Aorta (tissue), 5 donors: ENCODE measurements around the gene NOL12. TPM values are rescaled to one million over a fixed set of nuclear protein-coding genes. Genes with fewer than 3 reads are reported as not detected.
"Not testable (repeated sequence)": the region's sequence is repeated elsewhere in the genome, so short reads cannot be mapped to it uniquely, and the experiment has no call there.

Source experiments
- ATAC-seq: fragments of 200-7000 bp; cut with Tn5 transposase; one replicate; pipeline ENCODE4 v1.9.1; 2022; ENCODE audit warnings: moderate library complexity; ENCODE audit not compliant: low FRiP score
- DNase-seq, 2 donors: peaks; one replicate each; pipeline ENCODE4 v3.0.0-alpha.2; 2020
- H3K27ac ChIP-seq, 2 donors: one replicate each; pipeline ENCODE4 v1.5.1; 2013; ENCODE audit warnings: low read length in 2 of 2, mild to moderate bottlenecking in 2 of 2, moderate library complexity in 2 of 2, control low read depth in 1 of 2, inconsistent platforms in 1 of 2, low read depth in 1 of 2
- H3K27me3 ChIP-seq, 2 donors: one replicate each; pipeline ENCODE4 v1.6.1; 2013; ENCODE audit warnings: control low read depth in 1 of 2, low read length in 1 of 2, mild to moderate bottlenecking in 1 of 2, moderate library complexity in 1 of 2; ENCODE audit not compliant: insufficient read depth in 2 of 2, control insufficient read depth in 1 of 2
- H3K36me3 ChIP-seq, 2 donors: one replicate each; pipeline ENCODE4 v1.6.1; 2013; ENCODE audit warnings: control low read depth in 1 of 2, low read length in 1 of 2, mild to moderate bottlenecking in 1 of 2; ENCODE audit not compliant: insufficient read depth in 2 of 2, control insufficient read depth in 1 of 2
- H3K4me1 ChIP-seq, 2 donors: one replicate each; pipeline ENCODE4 v1.6.1; 2013; ENCODE audit warnings: low read length in 2 of 2, control low read depth in 1 of 2, mild to moderate bottlenecking in 1 of 2, moderate library complexity in 1 of 2; ENCODE audit not compliant: insufficient read depth in 2 of 2, control insufficient read depth in 1 of 2
- H3K4me3 ChIP-seq, 2 donors: one replicate each; pipeline ENCODE4 v1.5.1; 2013; ENCODE audit warnings: low read length in 2 of 2, control low read depth in 1 of 2, mild to moderate bottlenecking in 1 of 2
- H3K9me3 ChIP-seq: one replicate; pipeline ENCODE4 v1.6.1; 2013; ENCODE audit warnings: mild to moderate bottlenecking, low read length; ENCODE audit not compliant: control insufficient read depth
- WGBS, 2 donors: extraction: QIAGEN DNeasy Blood & Tissue Kit; methylation state at CpG; one replicate each; pipeline ENCODE4 v1.1.7; 2013; 5-methylcytosine and 5-hydroxymethylcytosine counted together
- intact Hi-C, 2 donors: fragments of 100-400 bp; cut with DNase I; formaldehyde crosslinking; loops; one replicate each; pipeline versions ENCODE4 v1.14.2 to v1.15.0; 2022
- polyA plus RNA-seq, 2 donors: library from polyadenylated mRNA; stranded (reverse); fragments of 200-250 nt; gene quantifications; one replicate each; pipeline ENCODE4 v1.2.3, GENCODE V29; 2013
- total RNA-seq, 2 donors: library from RNA; stranded (reverse); fragmentation: NEBNext Ultra II Directional; extraction: Animal tissue kit (Norgen Biotek cat#: 25700); gene quantifications; one replicate each; pipeline ENCODE4 v1.2.1, GENCODE V29; 2021
- donor health status: healthy with polysubstance abuse.
- donor health status: Bipolar disorder and iron deficiency.
- donor health status: DM: no; HTN: no; CAD: no.
- donor health status: DM: no; HTN: no; CAD: no.
- donor health status: DM: yes; HTN: yes; CAD: no.

NOL12 gene
- total and polyA plus RNA-seq, 4 donors = 11.1 to 19.0 (median 14.2) TPM

- ATAC-seq (no peak), DNase-seq (no peak)
- intact Hi-C loops = loop anchor here (1.0 to 5.0 kb wide), 3 partner anchors 38 to 59 kb away; no protein-coding TSS in a partner anchor
- H3K4me3 ChIP-seq = no peak overlapping the region
- H3K9me3 ChIP-seq = no peaks in the 10 kb centered on the region
- no peaks in the 10 kb centered on the region for H3K27me3 ChIP-seq
- H3K36me3 ChIP-seq = no peaks in the 10 kb centered on the region
- 52 to 67% methylated on average over 2 of the region's 2 CpGs for WGBS, 2 donors
- no peaks in the 10 kb centered on the region for H3K4me1 ChIP-seq
- no peak overlapping the region for H3K27ac ChIP-seq
These were observed 5.1 kb upstream of the NOL12 start for GRCh38 chr22:37681001-37681424.

- peak; percentile 74 to 89 for DNase-seq
- H3K27ac ChIP-seq = no peak overlapping the region
- H3K4me3 ChIP-seq = no peak overlapping the region
- no peaks in the 10 kb centered on the region for H3K36me3 ChIP-seq
- peak; percentile 63 for ATAC-seq
- WGBS, 2 donors = 21 to 23% methylated on average over 6 of the region's 6 CpGs
- no peaks in the 10 kb centered on the region for H3K27me3 ChIP-seq
- no peaks in the 10 kb centered on the region for H3K4me1 ChIP-seq
- H3K9me3 ChIP-seq = no peaks in the 10 kb centered on the region
- intact Hi-C loops = loop anchor here (1.0 to 5.0 kb wide), 3 partner anchors 38 to 59 kb away; no protein-coding TSS in a partner anchor
These were observed 4.5 kb upstream of the NOL12 start for GRCh38 chr22:37681556-37682049.

GRCh38 chr22:37684803-37685615, 1.1 kb upstream of the NOL12 start:
- H3K36me3 ChIP-seq = no peaks in the 10 kb centered on the region
- no peak overlapping the region for H3K4me3 ChIP-seq
- no peaks in the 10 kb centered on the region for H3K4me1 ChIP-seq
- ATAC-seq (no peak), DNase-seq (no peak)
- 74% methylated on average over 16 of the region's 16 CpGs for WGBS, 2 donors
- H3K27ac ChIP-seq = no peak overlapping the region
- intact Hi-C loops = loop anchor here (5.0 kb wide), 3 partner anchors 57 to 63 kb away; no protein-coding TSS in a partner anchor
- H3K27me3 ChIP-seq = no peaks in the 10 kb centered on the region
- H3K9me3 ChIP-seq = no peaks in the 10 kb centered on the region

- ATAC-seq (no peak), DNase-seq (no peak)
- H3K27ac ChIP-seq = no peak overlapping the region
- no peaks in the 10 kb centered on the region for H3K4me1 ChIP-seq
- no peaks in the 10 kb centered on the region for H3K27me3 ChIP-seq
- intact Hi-C loops = no loop called here
- H3K36me3 ChIP-seq = no peaks in the 10 kb centered on the region
- no peak overlapping the region for H3K4me3 ChIP-seq
- 92 to 94% methylated on average over 7 of the region's 7 CpGs for WGBS, 2 donors
- no peaks in the 10 kb centered on the region for H3K9me3 ChIP-seq
These were observed 4.3 kb downstream of the NOL12 start for GRCh38 chr22:37690407-37690806.

- intact Hi-C loops = no loop called here
- ATAC-seq (no peak), DNase-seq (no peak)
- WGBS, 2 donors = 86 to 89% methylated on average over 18 of the region's 18 CpGs
- Histone ChIP-seq H3K36me3 (no peaks in the 10 kb centered on the region), H3K4me1 (no peaks in the 10 kb centered on the region), H3K4me3 (no peak overlapping the region), H3K27ac (no peak overlapping the region), H3K27me3 (no peaks in the 10 kb centered on the region), H3K9me3 (no peaks in the 10 kb centered on the region)
These were observed 4.9 kb downstream of the NOL12 start for GRCh38 chr22:37690901-37691504.

GRCh38 chr22:37692627-37693285, 6.6 kb downstream of the NOL12 start:
- intact Hi-C loops = no loop called here
- H3K36me3 ChIP-seq = no peaks in the 10 kb centered on the region
- no peak overlapping the region for H3K27ac ChIP-seq

GRCh38 chr22:37694131-37694530, 8.0 kb downstream of the NOL12 start:
- 53 to 66% methylated on average over 7 of the region's 7 CpGs for WGBS, 2 donors
- H3K36me3 ChIP-seq, DNase-seq, H3K27me3 ChIP-seq, H3K9me3 ChIP-seq, H3K4me3 ChIP-seq, intact Hi-C loops, H3K4me1 ChIP-seq, ATAC-seq, H3K27ac ChIP-seq: not testable (repeated sequence)

More at GRCh38 chr22:37692627-37693285, 6.6 kb downstream of the NOL12 start:
- Histone ChIP-seq H3K4me1 (no peaks in the 10 kb centered on the region), H3K9me3 (no peaks in the 10 kb centered on the region), H3K4me3 (no peak overlapping the region), H3K27me3 (no peaks in the 10 kb centered on the region)
- no peak for DNase-seq
- 87 to 89% methylated on average over 15 of the region's 15 CpGs for WGBS, 2 donors
- no peak for ATAC-seq

GRCh38 chr22:37696260-37696656, 10.1 kb downstream of the NOL12 start:
- intact Hi-C loops, ATAC-seq: not testable (repeated sequence)
- 13 to 16% methylated on average over 13 of the region's 13 CpGs for WGBS, 2 donors

More at GRCh38 chr22:37696260-37696656, 10.1 kb downstream of the NOL12 start:
- not testable (repeated sequence) for H3K4me3 ChIP-seq, H3K36me3 ChIP-seq, H3K27me3 ChIP-seq, H3K9me3 ChIP-seq, H3K4me1 ChIP-seq, H3K27ac ChIP-seq, DNase-seq
